Lower leg skin (tissue), 3 donors: Measurements from ENCODE around the gene RPRM.

Source experiments
- CTCF ChIP-seq, 3 donors: fragments of 450-650 bp; IDR thresholded peaks; one replicate each; pipeline ENCODE4 v1.5.1; 2016; ENCODE audit warnings: antibody characterized with exemption in 3 of 3, mild to moderate bottlenecking in 3 of 3, moderate library complexity in 2 of 3
- POLR2A ChIP-seq, 2 donors: fragments of 450-650 bp; IDR thresholded peaks; one replicate each; pipeline ENCODE4 v1.6.1; 2016 to 2017; ENCODE audit warnings: antibody characterized with exemption in 2 of 2, mild to moderate bottlenecking in 1 of 2, moderate library complexity in 1 of 2

- TF ChIP-seq POLR2A (IDR thresholded peaks at IDR 0.05) (no peak), CTCF (IDR thresholded peaks at IDR 0.05) (no peak)
These were observed 22.7 kb downstream of the RPRM start for GRCh38 chr2:153455861-153456260.
